Activated CD4-positive, alpha-beta T cell treated with anti-CD3 and anti-CD28 coated beads, Interleukin-2, amount 10 ng/mL, durations not matched to agents 24 days and 14 days (primary cell): Measurements from ENCODE around the gene DSCAM. TPM values are rescaled to one million over a fixed set of nuclear protein-coding genes. Genes with fewer than 3 reads are reported as not detected.
"Not testable (repeated sequence)": the region's sequence is repeated elsewhere in the genome, so short reads cannot be mapped to it uniquely, and the experiment has no call there.

Experiments
- DNase-seq: peaks from one replicate; pipeline ENCODE4 v3.0.0; 2022
- H3K27ac Mint-ChIP-seq: one replicate; pipeline ENCODE4 v1.8.0; 2022; ENCODE audit warnings: mild to moderate bottlenecking, mixed read lengths
- H3K27me3 Mint-ChIP-seq: one replicate; pipeline ENCODE4 v1.8.0; 2022; ENCODE audit warnings: mixed read lengths
- H3K36me3 Mint-ChIP-seq: one replicate; pipeline ENCODE4 v1.8.0; 2022; ENCODE audit warnings: low read depth, mild to moderate bottlenecking, mixed read lengths
- H3K4me1 Mint-ChIP-seq: one replicate; pipeline ENCODE4 v1.8.0; 2021; ENCODE audit warnings: mixed read lengths
- H3K4me3 Mint-ChIP-seq: one replicate; pipeline ENCODE4 v1.8.0; 2022; ENCODE audit warnings: mild to moderate bottlenecking, moderate library complexity, mixed read lengths
- H3K9me3 Mint-ChIP-seq: one replicate; pipeline ENCODE4 v1.8.0; 2021; ENCODE audit warnings: mixed read lengths
- intact Hi-C: fragments of 100-400 bp; cut with micrococcal nuclease; formaldehyde crosslinking; loops from one replicate; pipeline ENCODE4 v1.15.1; 2023
- total RNA-seq: library from RNA; stranded (reverse); gene quantifications from 2 replicates; pipeline ENCODE4 v1.2.3, GENCODE V29; 2022

DSCAM gene
- total RNA-seq, 1 donor from 2014 or later = not detected

GRCh38 chr21:40028393-40028792, 818.6 kb downstream of the DSCAM start:
- H3K9me3 Mint-ChIP-seq = peaks cover 16% of the 10 kb centered on the region
- H3K4me1 Mint-ChIP-seq, DNase-seq, H3K4me3 Mint-ChIP-seq, H3K36me3 Mint-ChIP-seq, H3K27me3 Mint-ChIP-seq, intact Hi-C loops, H3K27ac Mint-ChIP-seq: not testable (repeated sequence)

DNA sequence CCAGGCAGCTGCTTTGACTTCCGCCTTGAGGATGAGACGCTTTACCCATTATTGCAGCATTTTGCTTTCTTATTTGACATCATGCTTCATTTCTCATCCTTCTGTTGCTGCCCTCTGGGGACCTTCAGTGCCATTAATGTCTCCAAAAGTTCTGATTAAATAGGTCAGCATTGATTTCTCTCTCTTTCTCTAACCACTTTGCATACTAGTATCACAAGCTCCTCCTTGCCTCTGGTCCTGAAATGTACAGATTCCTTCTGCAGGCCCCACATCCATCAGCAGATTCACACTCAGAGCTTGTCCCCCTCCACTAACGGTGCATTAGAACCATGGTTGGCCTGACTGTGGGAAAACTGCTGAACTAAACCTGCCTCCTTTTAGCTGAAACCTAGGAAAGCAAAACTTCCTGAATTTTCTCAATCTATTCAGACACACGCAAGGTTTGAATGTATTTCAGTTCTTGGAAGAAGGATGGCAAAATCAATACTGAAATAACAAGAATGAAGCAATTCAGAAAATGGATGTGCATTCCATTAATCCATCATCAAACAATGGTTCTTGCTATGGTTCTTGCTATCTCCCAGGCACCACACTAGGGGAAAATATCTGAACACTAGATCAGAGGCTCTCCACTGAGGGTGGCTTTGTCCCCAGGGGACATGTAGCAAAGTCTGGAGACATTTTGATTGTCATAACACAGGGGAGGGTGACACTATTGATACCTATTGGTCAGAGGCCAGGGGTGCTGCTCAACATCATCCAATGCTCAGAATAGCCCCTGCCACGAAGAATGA, 825.2 kb downstream of the DSCAM start:
- Mint-ChIP-seq H3K36me3 (no peaks in the 10 kb centered on the region), H3K27me3 (no peaks in the 10 kb centered on the region), H3K27ac (no peak overlapping the region), H3K4me3 (no peak overlapping the region), H3K9me3 (peaks cover 8% of the 10 kb centered on the region), H3K4me1 (no peaks in the 10 kb centered on the region)
- intact Hi-C loops = no loop called here
- no peak for DNase-seq

DNA sequence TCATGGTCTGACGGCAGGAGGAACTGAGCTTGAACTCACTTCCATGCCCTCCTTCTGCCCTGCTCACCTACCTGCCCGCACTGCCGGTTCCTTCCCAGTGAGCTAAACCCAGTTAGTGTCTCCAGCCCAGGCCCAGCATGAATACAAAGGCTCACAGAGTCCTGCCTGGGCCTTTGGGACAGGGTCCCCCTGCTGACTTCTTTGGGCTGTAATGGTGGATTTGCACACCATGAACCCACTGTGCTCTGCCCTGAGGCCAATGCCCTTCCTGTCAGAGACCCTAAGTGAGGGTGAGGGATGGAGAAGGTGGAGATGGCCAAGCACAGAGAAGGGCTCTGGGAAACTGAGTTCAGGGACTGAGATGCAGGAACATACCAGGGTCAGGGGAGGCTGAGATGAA, 826.3 kb downstream of the DSCAM start:
- Mint-ChIP-seq H3K4me3 (no peak overlapping the region), H3K9me3 (peaks cover 8% of the 10 kb centered on the region), H3K36me3 (no peaks in the 10 kb centered on the region), H3K4me1 (no peaks in the 10 kb centered on the region), H3K27ac (no peak overlapping the region), H3K27me3 (no peaks in the 10 kb centered on the region)
- no peak for DNase-seq
- intact Hi-C loops = no loop called here

DNA sequence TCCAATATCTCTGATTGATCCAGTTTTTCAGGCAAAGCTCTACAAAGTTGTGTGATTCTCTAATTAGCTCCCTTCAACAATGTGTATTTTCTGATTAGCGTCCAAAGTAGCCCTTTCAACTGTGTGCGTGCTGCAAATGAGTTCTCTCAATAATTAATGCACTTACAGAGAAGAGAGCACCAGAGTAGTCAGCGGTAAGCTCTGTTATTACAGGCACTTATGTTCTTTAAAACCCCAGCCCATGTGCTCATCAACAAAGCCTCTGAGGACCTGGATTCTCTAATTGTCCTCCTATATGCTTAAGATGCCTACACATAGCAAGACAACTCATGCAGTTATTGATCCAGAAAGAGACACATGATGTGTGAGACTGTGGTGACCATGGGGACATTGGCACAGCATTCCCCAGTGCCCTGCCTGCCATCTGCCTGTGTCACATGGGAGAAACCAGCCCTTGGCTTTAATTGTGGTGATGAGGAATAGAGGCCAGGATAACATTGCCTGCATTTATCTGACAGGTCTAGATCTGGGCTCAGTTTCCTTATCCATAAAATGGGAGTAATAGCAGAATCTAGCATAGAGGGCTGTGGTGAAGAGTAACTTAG, 828.0 kb downstream of the DSCAM start:
- Mint-ChIP-seq H3K4me3 (no peak overlapping the region), H3K9me3 (peaks cover 15% of the 10 kb centered on the region), H3K4me1 (no peaks in the 10 kb centered on the region), H3K36me3 (no peaks in the 10 kb centered on the region), H3K27me3 (no peaks in the 10 kb centered on the region), H3K27ac (no peak overlapping the region)
- no peak for DNase-seq
- intact Hi-C loops = no loop called here

DNA sequence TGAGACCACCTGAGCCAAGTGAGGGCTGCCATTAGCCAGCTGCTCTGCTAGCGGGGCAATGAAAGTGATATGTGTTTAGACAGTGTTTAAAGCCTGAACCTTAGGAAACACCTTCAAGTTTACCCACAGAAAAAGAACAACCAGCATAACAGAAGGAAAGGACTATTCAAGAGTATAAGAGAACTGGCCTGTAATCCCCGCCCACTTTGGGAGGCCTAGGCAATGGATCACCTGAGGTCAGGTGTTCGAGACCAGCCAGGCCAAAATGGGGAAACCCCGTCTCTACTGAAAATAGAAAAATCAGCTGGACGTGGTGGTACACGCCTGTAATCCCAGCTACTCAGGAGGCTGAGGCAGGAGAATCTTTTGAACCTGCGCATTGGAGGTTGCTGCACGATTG, 830.3 kb downstream of the DSCAM start:
- intact Hi-C loops = no loop called here
- Mint-ChIP-seq H3K27me3 (no peaks in the 10 kb centered on the region), H3K36me3 (no peaks in the 10 kb centered on the region), H3K4me1 (no peaks in the 10 kb centered on the region), H3K4me3 (no peak overlapping the region), H3K9me3 (peaks cover 16% of the 10 kb centered on the region), H3K27ac (no peak overlapping the region)
- DNase-seq = no peak

DNA sequence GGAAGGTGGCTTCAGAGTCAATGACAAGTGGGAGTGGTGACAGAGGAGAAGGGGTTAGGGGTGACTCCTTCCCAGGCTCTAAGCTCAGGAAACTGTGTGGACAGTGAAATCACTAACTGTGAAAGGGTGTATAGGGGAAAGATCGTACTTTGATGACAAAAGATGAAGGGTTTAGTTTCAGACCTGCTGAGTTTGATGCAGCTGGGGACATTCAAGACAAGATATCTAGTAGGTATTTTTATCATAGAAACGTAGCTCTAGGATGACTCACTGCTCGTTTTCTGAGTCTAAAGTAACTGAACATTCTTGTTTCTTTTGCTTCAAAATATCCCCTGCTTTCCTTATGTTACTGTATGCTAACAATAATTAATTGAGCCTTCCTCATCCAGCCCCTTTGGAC, 830.7 kb downstream of the DSCAM start:
- no peaks in the 10 kb centered on the region for H3K36me3 Mint-ChIP-seq
- no peaks in the 10 kb centered on the region for H3K27me3 Mint-ChIP-seq
- H3K4me1 Mint-ChIP-seq = no peaks in the 10 kb centered on the region
- DNase-seq = no peak
- peaks cover 20% of the 10 kb centered on the region for H3K9me3 Mint-ChIP-seq
- no peak overlapping the region for H3K27ac Mint-ChIP-seq
- H3K4me3 Mint-ChIP-seq = no peak overlapping the region
- intact Hi-C loops = no loop called here

- no peaks in the 10 kb centered on the region for H3K27me3 Mint-ChIP-seq
- H3K4me3 Mint-ChIP-seq = no peak overlapping the region
- H3K4me1 Mint-ChIP-seq = no peaks in the 10 kb centered on the region
- H3K9me3 Mint-ChIP-seq = peaks cover 20% of the 10 kb centered on the region
- no peak for DNase-seq
- no peaks in the 10 kb centered on the region for H3K36me3 Mint-ChIP-seq
- no peak overlapping the region for H3K27ac Mint-ChIP-seq
- intact Hi-C loops = no loop called here
Observed at GRCh38 chr21:40015818-40016217, 831.1 kb downstream of the DSCAM start.

- no peak for DNase-seq
- peaks cover 13% of the 10 kb centered on the region for H3K9me3 Mint-ChIP-seq
- no peak overlapping the region for H3K4me3 Mint-ChIP-seq
- intact Hi-C loops = no loop called here
- H3K27ac Mint-ChIP-seq = no peak overlapping the region
- H3K4me1 Mint-ChIP-seq = no peaks in the 10 kb centered on the region
- no peaks in the 10 kb centered on the region for H3K27me3 Mint-ChIP-seq
- no peaks in the 10 kb centered on the region for H3K36me3 Mint-ChIP-seq
Observed at GRCh38 chr21:40014394-40014793, 832.6 kb downstream of the DSCAM start.

DNA sequence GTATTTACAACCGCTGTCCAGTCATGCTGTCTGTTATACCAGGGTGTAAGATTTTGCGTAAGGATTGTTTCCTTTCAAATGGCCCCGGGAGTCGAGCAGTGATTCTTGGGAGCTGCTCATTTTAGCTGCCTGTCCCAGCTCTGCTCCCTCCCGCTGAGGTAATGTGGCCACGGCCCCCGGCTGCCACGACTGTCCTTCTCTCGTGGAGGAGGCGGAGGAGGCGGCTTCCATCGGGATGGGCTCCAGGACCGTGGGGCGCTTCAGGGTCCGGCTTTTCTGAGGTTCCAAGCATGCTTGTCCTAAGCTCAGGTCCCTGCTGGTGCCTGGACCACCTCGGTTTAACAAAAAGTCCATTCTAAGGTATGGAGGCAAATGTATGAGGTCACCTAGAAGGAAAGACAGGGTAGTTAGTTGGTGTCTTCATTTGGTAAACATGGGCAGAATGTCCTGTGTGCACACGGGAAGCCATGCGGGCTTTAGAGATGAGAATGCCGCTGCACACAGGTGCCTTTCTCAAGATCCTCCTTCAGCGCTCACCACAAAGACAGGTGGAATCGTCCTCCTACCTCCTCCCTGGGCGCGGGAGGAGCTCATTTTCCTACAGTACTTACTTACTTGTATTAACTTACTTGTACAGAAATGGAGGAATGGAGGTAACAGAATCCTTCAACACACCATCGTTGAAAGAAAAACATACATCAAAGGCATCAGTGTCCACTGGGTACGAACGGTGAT, 833.8 kb downstream of the DSCAM start:
- no peak for DNase-seq
- intact Hi-C loops = no loop called here
- Mint-ChIP-seq H3K9me3 (peaks cover 13% of the 10 kb centered on the region), H3K36me3 (no peaks in the 10 kb centered on the region), H3K27me3 (no peaks in the 10 kb centered on the region), H3K4me1 (no peaks in the 10 kb centered on the region), H3K4me3 (no peak overlapping the region), H3K27ac (no peak overlapping the region)

DNA sequence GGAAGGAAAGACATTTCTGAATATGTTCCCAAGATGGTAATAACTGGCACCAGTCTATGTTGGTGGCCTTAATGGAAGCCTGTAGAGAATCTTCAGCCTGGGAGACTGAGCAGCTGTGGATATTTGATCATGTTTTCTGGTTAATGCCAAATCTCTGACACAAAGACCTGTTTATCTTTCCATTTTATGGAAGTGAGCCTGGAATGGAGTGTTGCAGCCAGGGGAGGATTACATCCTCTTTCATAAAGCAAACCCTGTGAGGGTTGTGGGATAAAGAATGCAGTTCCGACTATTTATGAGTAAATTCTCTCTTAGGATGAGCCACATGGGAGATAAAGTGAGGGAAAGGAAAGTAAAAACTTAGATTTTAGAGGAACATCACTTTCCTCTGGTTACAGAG, 835.6 kb downstream of the DSCAM start:
- Mint-ChIP-seq H3K4me1 (no peaks in the 10 kb centered on the region), H3K36me3 (no peaks in the 10 kb centered on the region), H3K4me3 (no peak overlapping the region), H3K27ac (no peak overlapping the region), H3K9me3 (peaks cover 13% of the 10 kb centered on the region), H3K27me3 (no peaks in the 10 kb centered on the region)
- DNase-seq = no peak
- intact Hi-C loops = no loop called here

GRCh38 chr21:40002978-40003377, 844.0 kb downstream of the DSCAM start:
- no peak overlapping the region for H3K27ac Mint-ChIP-seq
- H3K4me1 Mint-ChIP-seq = no peaks in the 10 kb centered on the region
- H3K9me3 Mint-ChIP-seq = no peaks in the 10 kb centered on the region
- no peaks in the 10 kb centered on the region for H3K36me3 Mint-ChIP-seq
- intact Hi-C loops = no loop called here
- no peak for DNase-seq
- H3K27me3 Mint-ChIP-seq = no peaks in the 10 kb centered on the region
- no peak overlapping the region for H3K4me3 Mint-ChIP-seq

- Mint-ChIP-seq H3K36me3 (no peaks in the 10 kb centered on the region), H3K27ac (no peak overlapping the region), H3K9me3 (no peaks in the 10 kb centered on the region), H3K27me3 (no peaks in the 10 kb centered on the region), H3K4me3 (no peak overlapping the region), H3K4me1 (no peaks in the 10 kb centered on the region)
- DNase-seq = no peak
- intact Hi-C loops = no loop called here
Observed at GRCh38 chr21:39984286-39984991, 862.5 kb downstream of the DSCAM start.

DNA sequence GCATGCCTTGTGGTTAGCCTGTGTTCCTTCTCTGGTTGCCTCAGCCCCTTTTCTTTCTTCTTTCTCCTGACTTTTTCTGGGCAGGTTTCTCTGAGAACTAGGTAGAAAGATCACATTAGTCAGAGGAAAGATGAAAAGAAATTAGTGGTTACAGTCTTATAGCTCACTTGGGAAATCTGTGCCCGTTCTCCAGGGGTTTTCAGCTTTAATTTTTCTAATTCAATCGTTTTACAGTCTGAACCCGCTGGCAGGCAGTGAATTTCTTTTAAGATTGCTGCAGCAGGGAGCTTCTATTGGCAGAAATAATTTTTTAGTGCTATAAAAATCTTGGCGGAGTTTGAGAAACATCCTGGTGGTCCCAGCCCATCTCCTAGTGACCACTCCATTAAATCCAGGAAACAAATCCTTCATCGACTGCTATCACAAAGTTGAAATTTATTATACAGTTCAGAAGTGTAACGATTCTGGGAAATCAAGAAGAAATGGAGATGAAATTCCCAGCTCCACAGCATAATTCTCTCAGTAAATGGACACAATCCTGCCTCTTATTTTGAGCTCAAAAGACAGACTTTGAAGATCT, 866.6 kb downstream of the DSCAM start:
- no peak for DNase-seq
- Mint-ChIP-seq H3K36me3 (no peaks in the 10 kb centered on the region), H3K4me3 (no peak overlapping the region), H3K27me3 (no peaks in the 10 kb centered on the region), H3K9me3 (peaks cover 8% of the 10 kb centered on the region), H3K27ac (no peak overlapping the region), H3K4me1 (no peaks in the 10 kb centered on the region)
- intact Hi-C loops = no loop called here
